Measurements from ENCODE around the gene SAMD5.

SAMD5 gene

DNA sequence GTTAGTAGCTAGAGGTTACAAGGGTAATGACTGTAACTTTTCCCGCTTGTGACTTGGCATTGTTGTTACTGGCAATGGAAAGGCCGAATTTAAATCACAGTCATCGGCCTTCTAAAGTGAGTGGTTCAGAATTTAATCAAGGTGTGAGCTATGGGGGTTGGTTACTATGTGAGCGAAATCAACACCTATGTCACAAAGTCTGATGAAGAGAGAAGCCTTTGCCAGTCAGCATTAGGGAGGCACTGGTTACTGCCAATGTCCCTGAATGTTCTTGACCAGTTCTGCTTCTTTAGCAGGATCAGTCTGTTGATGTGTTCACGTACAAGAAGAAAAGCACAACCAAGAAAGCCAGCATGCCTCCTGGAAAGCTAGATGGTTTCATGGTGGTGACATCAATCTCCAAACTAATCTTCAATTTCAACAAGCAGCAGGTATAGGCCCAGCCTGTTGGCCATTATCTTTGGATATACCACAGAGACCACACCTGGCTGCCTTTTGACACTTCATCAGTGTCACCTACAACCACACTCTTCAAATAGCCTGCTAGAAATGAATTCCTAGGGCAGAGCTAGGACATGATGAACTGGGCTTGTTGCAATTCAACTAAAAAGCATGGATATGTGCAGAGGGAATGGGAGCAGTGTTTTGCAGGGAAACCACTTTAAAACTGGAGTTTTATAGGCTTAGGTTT lies 17.2 kb downstream of the SAMD5 start:
- DNase-seq (ENCODE audit: low read depth) = no peak
- no peak overlapping the region for H3K4me3 ChIP-seq (ENCODE audit: low read length)
- TF ChIP-seq, protein P1, sequence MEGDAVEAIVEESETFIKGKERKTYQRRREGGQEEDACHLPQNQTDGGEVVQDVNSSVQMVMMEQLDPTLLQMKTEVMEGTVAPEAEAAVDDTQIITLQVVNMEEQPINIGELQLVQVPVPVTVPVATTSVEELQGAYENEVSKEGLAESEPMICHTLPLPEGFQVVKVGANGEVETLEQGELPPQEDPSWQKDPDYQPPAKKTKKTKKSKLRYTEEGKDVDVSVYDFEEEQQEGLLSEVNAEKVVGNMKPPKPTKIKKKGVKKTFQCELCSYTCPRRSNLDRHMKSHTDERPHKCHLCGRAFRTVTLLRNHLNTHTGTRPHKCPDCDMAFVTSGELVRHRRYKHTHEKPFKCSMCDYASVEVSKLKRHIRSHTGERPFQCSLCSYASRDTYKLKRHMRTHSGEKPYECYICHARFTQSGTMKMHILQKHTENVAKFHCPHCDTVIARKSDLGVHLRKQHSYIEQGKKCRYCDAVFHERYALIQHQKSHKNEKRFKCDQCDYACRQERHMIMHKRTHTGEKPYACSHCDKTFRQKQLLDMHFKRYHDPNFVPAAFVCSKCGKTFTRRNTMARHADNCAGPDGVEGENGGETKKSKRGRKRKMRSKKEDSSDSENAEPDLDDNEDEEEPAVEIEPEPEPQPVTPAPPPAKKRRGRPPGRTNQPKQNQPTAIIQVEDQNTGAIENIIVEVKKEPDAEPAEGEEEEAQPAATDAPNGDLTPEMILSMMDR (conservative IDR thresholded peaks at IDR 0.05; ENCODE audit: low read length) = no peak

DNA sequence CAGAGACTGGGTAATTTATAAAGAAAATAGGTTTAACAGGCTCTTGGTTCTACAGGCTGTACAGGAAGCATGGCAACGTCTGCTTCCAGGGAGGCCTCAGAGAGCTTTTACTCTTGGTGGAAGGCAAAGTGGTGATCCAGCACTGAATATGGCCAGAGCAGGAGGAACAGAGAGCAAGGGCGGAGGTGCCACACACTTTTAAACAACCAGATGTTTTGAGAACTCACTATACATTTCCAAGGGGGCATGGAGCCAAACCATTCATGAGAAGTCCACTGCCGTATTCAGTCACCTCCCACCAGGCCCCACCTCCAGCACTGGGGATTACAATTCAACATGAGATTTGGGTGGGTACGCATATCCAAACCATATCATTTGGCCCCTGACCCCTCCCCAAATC lies 18.7 kb downstream of the SAMD5 start:
- no peak overlapping the region for H3K4me3 ChIP-seq (ENCODE audit: low read length)
- TF ChIP-seq, protein P1 (conservative IDR thresholded peaks at IDR 0.05; ENCODE audit: low read length) = no peak
- DNase-seq (ENCODE audit: low read depth) = no peak

DNA sequence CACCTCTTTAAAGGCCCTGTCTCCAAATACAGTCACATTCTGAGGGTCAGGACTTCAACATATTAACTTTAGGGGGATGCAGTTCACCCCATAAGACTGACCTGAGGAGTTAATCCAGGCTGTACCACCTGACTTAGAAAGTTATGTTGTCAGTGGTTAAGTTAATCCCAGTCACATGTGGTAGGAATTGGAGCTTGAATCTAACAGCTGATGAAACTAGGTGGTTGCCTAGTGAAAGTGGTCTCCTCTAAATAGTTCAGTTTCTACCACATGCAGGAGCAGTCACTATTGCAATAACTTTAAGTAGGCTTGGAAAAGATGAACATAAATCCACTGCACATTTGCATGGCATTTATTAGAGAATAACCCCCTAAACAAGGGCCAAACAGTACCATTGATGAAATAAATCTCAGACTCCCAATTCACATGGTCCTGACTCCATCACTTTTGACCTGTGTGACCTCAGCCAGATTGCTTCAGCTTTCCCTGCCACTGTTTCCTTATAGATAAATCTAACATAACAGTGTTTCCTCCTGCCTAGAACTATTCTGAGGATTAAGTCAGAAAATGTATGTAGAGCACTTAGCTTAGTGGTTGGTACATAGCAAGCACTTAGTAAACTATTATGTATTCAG lies 20.1 kb downstream of the SAMD5 start:
- DNase-seq (ENCODE audit: low read depth) = no peak
- TF ChIP-seq, protein P1 (conservative IDR thresholded peaks at IDR 0.05; ENCODE audit: low read length) = no peak
- H3K4me3 ChIP-seq (ENCODE audit: low read length) = no peak overlapping the region

DNA sequence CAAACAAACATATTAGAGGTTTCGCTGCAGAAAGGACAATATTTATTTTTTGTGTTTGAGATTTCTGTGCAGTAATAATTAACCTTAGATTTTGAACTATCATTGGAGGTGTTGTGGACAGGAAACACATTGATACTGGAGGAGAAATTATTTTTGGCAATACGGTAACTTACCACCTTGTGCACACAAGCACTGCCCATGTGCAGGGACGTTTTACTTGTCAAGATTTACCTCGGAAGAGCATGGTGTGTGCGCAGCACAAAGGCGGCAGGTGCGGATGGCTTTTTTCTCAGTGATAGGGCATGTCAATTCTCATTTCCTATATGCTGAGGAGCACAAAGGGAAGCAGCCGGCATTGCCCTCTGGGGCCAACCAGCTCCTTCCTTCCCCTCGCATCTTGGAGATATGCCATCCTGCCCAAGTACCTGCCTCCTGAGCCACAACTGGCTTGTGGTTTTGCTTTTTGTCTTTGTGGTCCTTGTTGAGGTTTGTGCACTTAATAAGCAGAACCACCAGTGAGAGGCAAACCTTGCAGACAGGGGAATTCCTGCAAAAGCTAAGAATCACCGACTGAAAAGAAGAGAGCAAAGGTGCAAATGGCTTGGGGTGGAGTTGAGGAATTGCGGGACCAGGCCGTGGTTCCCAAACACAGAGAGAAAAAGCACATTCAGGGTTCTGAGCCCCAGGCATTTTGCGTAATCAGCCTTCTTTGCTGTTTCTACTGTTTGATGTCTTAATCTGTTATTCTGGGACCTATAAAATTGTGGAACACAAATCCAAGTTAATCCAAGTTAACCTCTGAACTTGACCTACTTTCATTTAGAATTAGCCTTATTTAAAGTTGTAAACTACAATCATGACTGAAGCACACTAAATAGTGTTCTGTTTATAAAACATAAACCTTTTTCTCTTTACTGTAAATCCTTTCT lies 21.9 kb downstream of the SAMD5 start:
- DNase-seq (ENCODE audit: low read depth) = no peak
- TF ChIP-seq, protein P1 (conservative IDR thresholded peaks at IDR 0.05; ENCODE audit: low read length) = no peak

DNA sequence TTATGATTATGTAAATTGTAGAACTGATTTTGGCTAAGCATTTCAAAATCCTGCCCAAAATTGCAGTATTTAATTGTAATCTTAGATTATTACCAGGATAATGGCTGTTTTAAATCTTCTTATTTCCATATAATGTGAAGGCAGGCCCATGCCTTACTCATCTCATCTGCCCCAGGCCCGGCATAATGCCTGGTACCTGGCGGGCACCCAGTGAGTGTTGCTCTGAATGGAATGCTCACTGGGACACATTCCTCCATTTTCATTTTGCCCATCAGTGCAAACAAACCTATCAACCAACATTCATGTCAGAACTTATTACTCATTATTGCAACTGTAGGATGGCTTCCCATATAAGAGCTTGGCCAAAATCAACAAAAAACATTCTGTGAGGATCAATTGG lies 22.8 kb downstream of the SAMD5 start:
- TF ChIP-seq, protein P1 (conservative IDR thresholded peaks at IDR 0.05; ENCODE audit: low read length) = no peak

More for the DNA sequence above, 21.9 kb downstream of the SAMD5 start:
- no peak overlapping the region for H3K4me3 ChIP-seq (ENCODE audit: low read length)

DNA sequence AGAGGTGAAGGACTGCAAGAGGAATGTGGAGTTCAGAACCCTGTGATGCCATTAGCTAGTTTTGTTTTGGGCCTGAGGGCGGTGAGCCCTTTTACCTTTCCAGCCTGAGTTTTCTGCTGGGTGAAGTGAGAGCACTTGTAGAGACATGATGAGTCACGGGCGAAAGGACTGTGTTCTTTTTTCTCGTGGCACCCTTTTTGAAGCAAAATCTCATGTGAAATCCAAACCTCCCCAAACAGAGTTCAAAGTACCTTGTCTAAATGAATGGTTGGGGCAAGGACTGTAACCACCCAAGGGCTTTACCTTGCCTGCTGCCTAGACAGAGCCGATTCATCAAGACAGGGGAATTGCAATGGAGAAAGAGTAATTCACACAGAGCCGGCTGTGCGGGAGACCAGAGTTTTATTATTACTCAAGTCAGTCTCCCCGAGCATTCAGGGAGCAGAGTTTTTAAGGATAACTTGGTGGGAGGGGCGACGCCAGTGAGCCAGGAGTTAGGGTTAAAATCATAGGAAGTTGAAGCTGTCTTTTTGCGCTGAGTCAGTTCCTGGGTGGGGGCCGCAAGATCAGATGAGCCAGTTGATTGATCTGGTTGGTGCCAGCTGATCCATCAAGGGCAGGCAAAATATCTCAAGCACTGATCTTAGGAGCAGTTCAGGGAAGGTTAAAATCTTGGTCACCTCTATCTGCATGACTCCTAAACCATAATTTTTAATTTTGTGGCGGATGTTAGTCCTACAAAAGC lies 25.8 kb downstream of the SAMD5 start:
- H3K4me3 ChIP-seq (ENCODE audit: low read length) = no peak overlapping the region
- TF ChIP-seq, protein P1 (conservative IDR thresholded peaks at IDR 0.05; ENCODE audit: low read length) = no peak
- DNase-seq (ENCODE audit: low read depth) = no peak

More for the DNA sequence above, 22.8 kb downstream of the SAMD5 start:
- no peak overlapping the region for H3K4me3 ChIP-seq (ENCODE audit: low read length)
- no peak for DNase-seq (ENCODE audit: low read depth)
